Ascending aorta (tissue), 2 donors: ENCODE measurements around the gene KCP. TPM values are rescaled to one million over a fixed set of nuclear protein-coding genes. Genes with fewer than 3 reads are reported as not detected.

Experiments used
- DNase-seq, 2 donors: peaks; one replicate each; pipeline ENCODE4 v3.0.0-alpha.2; 2019; ENCODE audit warnings: low spot score in 2 of 2
- H3K27ac ChIP-seq, 2 donors: fragments of 200-600 bp; sonication (generic); one replicate each; pipeline ENCODE4 v1.5.1; 2016 to 2017; ENCODE audit warnings: mild to moderate bottlenecking in 1 of 2
- H3K27me3 ChIP-seq: fragments of 200-600 bp; sonication (generic); one replicate; pipeline ENCODE4 v1.5.1; 2017
- H3K36me3 ChIP-seq, 2 donors: fragments of 200-600 bp; sonication (generic); one replicate each; pipeline ENCODE4 v1.5.1; 2016
- H3K4me1 ChIP-seq, 2 donors: fragments of 200-600 bp; sonication (generic); one replicate each; pipeline ENCODE4 v1.5.1; 2016 to 2017; ENCODE audit warnings: mild to moderate bottlenecking in 1 of 2
- H3K4me3 ChIP-seq, 2 donors: fragments of 200-600 bp; sonication (generic); one replicate each; pipeline ENCODE4 v1.5.1; 2016 to 2017; ENCODE audit warnings: mild to moderate bottlenecking in 1 of 2
- H3K9me3 ChIP-seq, 2 donors: fragments of 200-600 bp; sonication (generic); one replicate each; pipeline ENCODE4 v1.5.1; 2016
- intact Hi-C: fragments of 100-400 bp; cut with DNase I; formaldehyde crosslinking; loops from one replicate; pipeline ENCODE4 v1.15.1; 2023
- total RNA-seq: library from RNA; depleted of rRNA; stranded (reverse); fragments of >200 nt; gene quantifications from one replicate; pipeline ENCODE4 v1.1.0, GENCODE V29; 2016
- TF ChIP-seq, protein P1 (sequence below), 3 experiments: fragments of 200-600 bp in 2 of 3; fragments of 450-650 bp in 1 of 3; sonication (generic) in 2 of 3; IDR thresholded peaks; one replicate each; pipeline ENCODE4 v1.5.1; 2016 to 2019; ENCODE audit warnings: antibody characterized with exemption in 3 of 3, mild to moderate bottlenecking in 1 of 3, moderate library complexity in 1 of 3

KCP gene
- total RNA-seq, 1 donor from 2014 or later, result 1.2 TPM

DNA sequence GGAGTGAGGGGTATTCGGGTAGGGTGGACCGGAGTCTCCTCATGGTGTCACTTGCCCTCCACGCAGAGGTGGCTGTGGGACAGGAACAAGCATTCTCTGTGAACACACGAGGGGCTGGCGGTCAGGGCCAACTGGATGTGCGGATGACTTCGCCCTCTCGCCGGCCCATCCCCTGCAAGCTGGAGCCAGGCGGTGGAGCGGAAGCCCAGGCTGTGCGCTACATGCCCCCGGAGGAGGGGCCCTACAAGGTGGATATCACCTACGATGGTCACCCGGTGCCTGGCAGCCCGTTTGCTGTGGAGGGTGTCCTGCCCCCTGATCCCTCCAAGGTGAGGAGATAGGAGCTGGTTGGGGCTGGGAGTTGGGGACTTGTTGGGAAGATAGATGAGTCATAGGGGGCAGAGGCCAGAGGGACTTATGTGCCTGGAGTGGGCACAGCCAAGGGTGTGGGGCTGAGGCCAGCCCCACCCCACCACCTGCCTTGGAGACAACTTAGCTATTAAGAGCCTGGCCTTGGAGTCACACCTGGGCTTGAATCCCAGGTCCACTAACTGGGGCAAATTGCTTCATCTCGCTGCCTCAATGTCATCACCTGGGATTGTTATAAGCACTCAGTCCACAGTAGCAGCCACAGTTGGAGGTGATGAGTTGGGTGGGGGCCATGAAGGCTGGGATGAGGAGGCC lies 66.4 kb downstream of the KCP start:
- TF ChIP-seq, protein P1, sequence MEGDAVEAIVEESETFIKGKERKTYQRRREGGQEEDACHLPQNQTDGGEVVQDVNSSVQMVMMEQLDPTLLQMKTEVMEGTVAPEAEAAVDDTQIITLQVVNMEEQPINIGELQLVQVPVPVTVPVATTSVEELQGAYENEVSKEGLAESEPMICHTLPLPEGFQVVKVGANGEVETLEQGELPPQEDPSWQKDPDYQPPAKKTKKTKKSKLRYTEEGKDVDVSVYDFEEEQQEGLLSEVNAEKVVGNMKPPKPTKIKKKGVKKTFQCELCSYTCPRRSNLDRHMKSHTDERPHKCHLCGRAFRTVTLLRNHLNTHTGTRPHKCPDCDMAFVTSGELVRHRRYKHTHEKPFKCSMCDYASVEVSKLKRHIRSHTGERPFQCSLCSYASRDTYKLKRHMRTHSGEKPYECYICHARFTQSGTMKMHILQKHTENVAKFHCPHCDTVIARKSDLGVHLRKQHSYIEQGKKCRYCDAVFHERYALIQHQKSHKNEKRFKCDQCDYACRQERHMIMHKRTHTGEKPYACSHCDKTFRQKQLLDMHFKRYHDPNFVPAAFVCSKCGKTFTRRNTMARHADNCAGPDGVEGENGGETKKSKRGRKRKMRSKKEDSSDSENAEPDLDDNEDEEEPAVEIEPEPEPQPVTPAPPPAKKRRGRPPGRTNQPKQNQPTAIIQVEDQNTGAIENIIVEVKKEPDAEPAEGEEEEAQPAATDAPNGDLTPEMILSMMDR (IDR thresholded peaks at IDR 0.05), result no peak
- Histone ChIP-seq H3K4me1 (no peaks in the 10 kb centered on the region), H3K9me3 (no peaks in the 10 kb centered on the region), H3K4me3 (no peak overlapping the region), H3K27me3 (no peaks in the 10 kb centered on the region), H3K27ac (no peak overlapping the region), H3K36me3 (peaks cover 92 to 94% of the 10 kb centered on the region in 2 donors)
- intact Hi-C loops, result no loop called here
- DNase-seq, result no peak

DNA sequence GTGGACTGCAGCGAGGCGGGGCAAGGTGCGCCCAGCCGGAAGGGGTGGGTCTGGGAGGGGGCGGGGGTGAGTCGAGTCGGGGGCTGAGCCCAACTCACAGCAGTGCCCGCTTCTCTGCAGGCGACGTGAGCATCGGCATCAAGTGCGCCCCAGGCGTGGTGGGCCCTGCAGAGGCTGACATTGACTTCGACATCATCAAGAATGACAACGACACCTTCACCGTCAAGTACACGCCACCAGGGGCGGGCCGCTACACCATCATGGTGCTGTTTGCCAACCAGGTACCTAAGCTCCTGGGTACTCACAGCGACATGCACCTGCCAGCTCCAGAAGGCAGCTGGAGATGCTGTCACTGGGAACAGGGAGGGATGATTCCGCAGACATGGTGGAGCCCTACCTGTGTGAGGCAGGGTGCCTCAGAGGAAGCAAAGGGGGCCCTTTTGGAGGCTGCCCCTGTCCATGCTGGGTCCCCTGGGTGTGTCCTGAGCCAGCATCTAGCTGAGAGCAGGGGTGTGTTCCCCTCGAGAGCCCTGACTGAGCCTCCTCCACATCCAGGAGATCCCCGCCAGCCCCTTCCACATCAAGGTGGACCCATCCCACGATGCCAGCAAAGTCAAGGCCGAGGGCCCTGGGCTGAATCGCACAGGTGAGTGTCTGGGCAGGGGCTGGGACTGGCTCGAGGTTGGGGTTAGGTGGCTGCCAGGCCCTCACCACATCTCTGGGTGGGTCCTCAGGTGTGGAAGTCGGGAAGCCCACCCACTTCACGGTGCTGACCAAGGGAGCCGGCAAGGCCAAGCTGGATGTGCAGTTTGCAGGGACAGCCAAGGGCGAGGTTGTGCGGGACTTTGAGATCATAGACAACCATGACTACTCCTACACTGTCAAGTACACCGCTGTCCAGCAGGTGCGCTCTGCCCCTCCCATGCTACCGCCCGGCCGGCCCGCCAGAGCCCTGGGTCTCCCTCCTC lies 67.6 kb downstream of the KCP start:
- no peaks in the 10 kb centered on the region for H3K27me3 ChIP-seq
- peaks cover 92 to 95% of the 10 kb centered on the region in 2 donors for H3K36me3 ChIP-seq
- TF ChIP-seq, protein P1 (IDR thresholded peaks at IDR 0.05), result no peak
- no peak for DNase-seq
- intact Hi-C loops, result no loop called here
- no peaks in the 10 kb centered on the region for H3K4me1 ChIP-seq
- H3K4me3 ChIP-seq, result no peak overlapping the region
- H3K9me3 ChIP-seq, result no peaks in the 10 kb centered on the region
- H3K27ac ChIP-seq, result no peak overlapping the region

DNA sequence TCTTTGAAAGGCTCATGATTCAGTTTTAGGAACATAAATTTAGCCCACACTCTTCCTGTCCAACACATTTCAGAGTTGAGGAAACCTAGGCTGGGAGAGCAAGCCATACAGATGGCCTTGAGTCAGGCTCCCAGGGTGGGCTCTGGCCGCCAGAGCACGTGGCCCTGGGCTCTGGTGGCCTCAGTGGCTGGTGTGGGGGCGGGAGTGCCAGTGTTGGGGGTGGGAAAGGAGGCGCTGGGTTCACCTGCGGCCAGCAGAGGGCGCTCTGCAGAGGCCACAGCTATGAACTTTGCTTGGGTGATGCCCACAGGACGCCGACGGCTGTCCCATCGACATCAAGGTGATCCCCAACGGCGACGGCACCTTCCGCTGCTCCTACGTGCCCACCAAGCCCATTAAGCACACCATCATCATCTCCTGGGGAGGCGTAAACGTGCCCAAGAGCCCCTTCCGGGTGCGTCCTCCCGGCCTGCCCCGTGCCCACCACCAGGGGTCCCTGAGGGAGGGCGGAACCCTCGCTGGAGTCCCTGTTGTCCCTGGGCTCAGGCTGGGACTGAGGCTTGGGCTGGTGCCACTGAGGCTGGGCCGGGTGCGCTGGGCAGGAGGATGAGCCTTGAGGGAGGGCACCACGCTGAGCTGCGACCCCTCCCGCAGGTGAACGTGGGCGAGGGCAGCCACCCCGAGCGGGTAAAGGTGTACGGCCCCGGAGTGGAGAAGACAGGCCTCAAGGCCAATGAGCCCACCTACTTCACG lies 68.4 kb downstream of the KCP start:
- peak overlapping the region in 1 of 2 donors; percentile 28 for H3K27ac ChIP-seq
- no peaks in the 10 kb centered on the region for H3K9me3 ChIP-seq
- no peaks in the 10 kb centered on the region for H3K27me3 ChIP-seq
- TF ChIP-seq, protein P1 (IDR thresholded peaks at IDR 0.05), result peak; percentile 11 to 71 (median 65)
- peaks cover 92 to 97% of the 10 kb centered on the region in 2 donors for H3K36me3 ChIP-seq
- H3K4me3 ChIP-seq, result no peak overlapping the region
- DNase-seq, result no peak
- intact Hi-C loops, result no loop called here
- H3K4me1 ChIP-seq, result no peaks in the 10 kb centered on the region

DNA sequence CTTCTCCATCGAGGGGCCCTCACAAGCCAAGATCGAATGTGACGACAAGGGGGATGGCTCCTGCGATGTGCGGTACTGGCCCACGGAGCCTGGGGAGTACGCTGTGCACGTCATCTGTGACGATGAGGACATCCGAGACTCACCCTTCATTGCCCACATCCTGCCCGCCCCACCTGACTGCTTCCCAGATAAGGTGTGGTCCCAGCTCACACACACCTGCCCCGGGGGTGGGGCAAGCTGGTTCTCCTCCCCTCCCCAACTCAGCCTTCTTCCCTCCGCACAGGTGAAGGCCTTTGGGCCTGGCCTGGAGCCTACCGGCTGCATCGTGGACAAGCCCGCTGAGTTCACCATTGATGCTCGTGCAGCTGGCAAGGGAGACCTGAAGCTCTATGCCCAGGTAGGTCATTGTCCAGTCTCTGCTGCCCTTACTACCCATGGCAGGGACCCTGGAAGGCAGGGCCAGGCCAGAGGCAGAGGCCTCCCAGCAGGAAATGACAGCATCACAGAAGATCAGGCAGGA lies 69.3 kb downstream of the KCP start:
- TF ChIP-seq, protein P1 (IDR thresholded peaks at IDR 0.05), result no peak

More for the DNA sequence above, 69.3 kb downstream of the KCP start:
- Histone ChIP-seq H3K27me3 (no peaks in the 10 kb centered on the region), H3K9me3 (no peaks in the 10 kb centered on the region), H3K4me1 (peaks cover 0 to 6% of the 10 kb centered on the region in 2 donors), H3K4me3 (no peak overlapping the region), H3K36me3 (peaks cover 87 to 98% of the 10 kb centered on the region in 2 donors), H3K27ac (peak overlapping the region in 1 of 2 donors; percentile 28)
- DNase-seq, result no peak
- intact Hi-C loops, result no loop called here
